Neural progenitor cell (in vitro differentiated cells): ENCODE data around the gene JHY.

Experiments used
- CTCF ChIP-seq: fragments of 200-600 bp; sonication (generic); IDR thresholded peaks from 2 replicates; pipeline ENCODE4 v1.5.1; 2017; ENCODE audit warnings: antibody characterized with exemption, mild to moderate bottlenecking
- EZH2 ChIP-seq: fragments of 200-600 bp; sonication (generic); IDR thresholded peaks from 2 replicates; pipeline ENCODE4 v1.6.1; 2017; ENCODE audit warnings: antibody characterized with exemption, mild to moderate bottlenecking, moderate library complexity
- EZH2phosphoT487 ChIP-seq: fragments of 200-600 bp; sonication (generic); IDR thresholded peaks from 2 replicates; pipeline ENCODE4 v1.6.1; 2017; ENCODE audit warnings: antibody characterized with exemption

- TF ChIP-seq CTCF (no peak), EZH2 (no peak), EZH2phosphoT487 (no peak)
Measured at GRCh38 chr11:122937983-122938382, 55.4 kb downstream of the JHY start.
